ENCODE data around the gene ARL15.

- TF ChIP-seq CTCF (IDR thresholded peaks at IDR 0.05): no peak
- TF ChIP-seq POLR2A (IDR thresholded peaks at IDR 0.05): no peak
Measured at GRCh38 chr5:54227109-54227508, 83.3 kb downstream of the ARL15 start.

Measured in upper lobe of left lung (tissue), 4 donors.